GM21528 (cell line): ENCODE results near the gene LEMD1.

Experiments used
- ATAC-seq: cut with Tn5 transposase; IDR thresholded peaks from one replicate; pipeline ENCODE4 v1.9.1; 2021; ENCODE audit warnings: mild to moderate bottlenecking, moderate library complexity; ENCODE audit not compliant: unreplicated experiment, low FRiP score

LEMD1 gene

DNA sequence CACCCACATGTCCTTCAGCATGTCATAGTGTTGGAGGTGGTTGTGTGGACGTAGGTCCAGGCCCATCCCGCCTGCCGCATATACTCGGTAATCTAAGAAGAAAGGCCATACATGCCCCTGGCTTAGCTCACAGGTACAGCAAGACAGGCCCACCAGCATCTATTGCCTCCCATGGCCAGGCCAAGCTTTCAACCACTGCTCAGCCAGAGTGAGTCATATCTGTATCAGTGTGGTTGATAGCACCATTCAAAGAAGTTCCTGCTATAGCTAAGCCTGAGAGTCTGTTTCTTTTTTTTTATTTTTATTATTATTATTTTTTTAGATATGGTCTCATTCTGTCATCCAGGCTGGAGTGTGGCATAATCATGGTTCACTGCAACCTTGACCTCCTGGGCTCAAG, 82.1 kb downstream of the LEMD1 start:
- ATAC-seq = no peak

- no peak for ATAC-seq
These were observed 82.6 kb downstream of the LEMD1 start for GRCh38 chr1:205339197-205339702.

DNA sequence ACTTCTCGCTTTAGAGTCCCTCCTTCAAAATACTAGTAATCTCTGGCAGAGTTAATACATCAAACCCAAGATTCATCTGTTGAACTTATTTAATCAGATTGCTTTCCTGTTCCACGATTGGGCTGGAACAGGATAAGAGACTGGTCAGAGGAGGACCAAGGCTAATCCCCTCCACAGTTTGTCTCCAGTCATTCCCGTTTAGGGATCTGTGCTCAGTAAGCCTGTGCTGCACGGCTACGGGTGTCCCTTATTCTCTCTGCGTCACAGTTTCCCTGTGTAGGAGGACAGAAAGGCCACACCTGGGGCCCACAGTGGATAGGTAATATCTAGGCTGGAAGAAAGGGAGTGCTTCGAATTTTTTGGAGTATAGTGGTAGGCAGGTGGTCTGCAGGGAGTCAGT, 83.8 kb downstream of the LEMD1 start:
- ATAC-seq = no peak

- ATAC-seq = no peak
These were observed 84.4 kb downstream of the LEMD1 start for GRCh38 chr1:205337481-205337880.

DNA sequence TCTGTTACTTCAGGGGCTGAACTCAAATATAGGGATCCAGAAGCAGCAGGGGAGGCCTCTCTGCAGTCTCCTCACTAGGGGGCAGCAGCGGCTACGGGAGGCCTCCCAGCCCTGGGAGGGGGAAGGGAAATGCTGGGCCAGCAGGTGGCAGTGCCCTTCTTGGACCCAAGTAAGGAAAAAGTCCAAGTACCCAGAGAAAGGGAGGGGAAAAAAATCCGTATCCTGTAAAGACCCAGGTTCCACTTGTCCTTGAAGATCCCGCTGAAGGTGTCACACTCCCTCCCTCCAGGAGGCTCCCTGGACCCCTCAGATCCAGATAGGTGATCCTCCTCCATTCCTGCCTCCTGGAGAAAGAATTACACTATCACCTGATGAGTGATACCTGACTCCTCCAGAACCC, 86.2 kb downstream of the LEMD1 start:
- no peak for ATAC-seq

- no peak for ATAC-seq
These were observed 89.7 kb downstream of the LEMD1 start for GRCh38 chr1:205332015-205332791.
